Testis (tissue), 3 donors: ENCODE data around the gene SPINK1. TPM values are rescaled to one million over a fixed set of nuclear protein-coding genes. Genes with fewer than 3 reads are reported as not detected.

Source experiments
- DNase-seq: peaks from one replicate; pipeline ENCODE4 v3.0.0-alpha.2; 2019
- H3K27ac ChIP-seq, 2 donors: fragments of 200-600 bp; sonication (generic); one replicate each; pipeline ENCODE4 v1.5.1; 2019
- H3K27me3 ChIP-seq: fragments of 200-600 bp; sonication (generic); one replicate; pipeline ENCODE4 v1.5.1; 2019
- H3K36me3 ChIP-seq: fragments of 200-600 bp; sonication (generic); one replicate; pipeline ENCODE4 v1.5.1; 2017; ENCODE audit warnings: low read depth; ENCODE audit errors: missing control alignments
- H3K4me1 ChIP-seq: fragments of 200-600 bp; sonication (generic); one replicate; pipeline ENCODE4 v1.5.1; 2019
- H3K4me3 ChIP-seq, 2 donors: fragments of 200-600 bp; sonication (generic); one replicate each; pipeline ENCODE4 v1.5.1; 2017 to 2019
- H3K9me3 ChIP-seq: fragments of 200-600 bp; sonication (generic); one replicate; pipeline ENCODE4 v1.5.1; 2017
- POLR2A ChIP-seq: fragments of 450-650 bp; IDR thresholded peaks from one replicate; pipeline ENCODE4 v1.6.1; 2017; ENCODE audit warnings: antibody characterized with exemption, mild to moderate bottlenecking, moderate library complexity
- WGBS, 2 donors: methylation state at CpG; one replicate each; pipeline ENCODE4 v1.1.5; 2018; 5-methylcytosine and 5-hydroxymethylcytosine counted together
- intact Hi-C: fragments of 100-400 bp; cut with DNase I; formaldehyde crosslinking; loops from one replicate; pipeline ENCODE4 v1.15.1; 2023; ENCODE audit warnings: low total_unique reads
- polyA plus RNA-seq: library from polyadenylated mRNA; stranded (reverse); fragments of 350-450 nt; fragmentation: Illumina TruSeq; extraction: RNeasy Lipid Tissue Mini Kit (QIAGEN cat#74804); gene quantifications from one replicate; pipeline ENCODE4 v1.2.3, GENCODE V29; 2014; ENCODE audit warnings: low read depth, low replicate concordance; ENCODE audit not compliant: insufficient read depth
- total RNA-seq, 2 donors: library from RNA; depleted of rRNA; stranded (reverse); fragments of >200 nt; gene quantifications; one replicate each; pipeline ENCODE4 v1.2.3, GENCODE V29; 2016
- TF ChIP-seq, protein P1 (sequence below), 3 experiments: fragments of 450-650 bp in 2 of 3; fragments of 200-600 bp in 1 of 3; sonication (generic) in 1 of 3; IDR thresholded peaks; one replicate each; pipeline ENCODE4 v1.5.1; 2016 to 2019; ENCODE audit warnings: antibody characterized with exemption in 3 of 3, mild to moderate bottlenecking in 2 of 3, moderate library complexity in 1 of 3

The SPINK1 gene
- total and polyA plus RNA-seq, 3 donors from 2014 or later: not detected

GRCh38 chr5:147854894-147855773 lies 23.7 kb upstream of the SPINK1 start:
- 78 to 83% methylated on average over 11 of the region's 11 CpGs for WGBS, 2 donors
- intact Hi-C loops: no loop called here

GRCh38 chr5:147854331-147854730 lies 22.9 kb upstream of the SPINK1 start:
- no peak for DNase-seq
- Histone ChIP-seq H3K4me1 (no peaks in the 10 kb centered on the region), H3K27ac (no peak overlapping the region), H3K27me3 (no peaks in the 10 kb centered on the region), H3K4me3 (no peak overlapping the region), H3K9me3 (no peaks in the 10 kb centered on the region), H3K36me3 (no peaks in the 10 kb centered on the region)
- intact Hi-C loops: no loop called here
- TF ChIP-seq POLR2A: no peak
- 60 to 87% methylated on average over 3 of the region's 3 CpGs for WGBS, 2 donors

More at GRCh38 chr5:147854894-147855773, 23.7 kb upstream of the SPINK1 start:
- DNase-seq: no peak
- H3K27ac ChIP-seq: no peak overlapping the region
- H3K27me3 ChIP-seq: no peaks in the 10 kb centered on the region
- no peaks in the 10 kb centered on the region for H3K36me3 ChIP-seq
- TF ChIP-seq POLR2A: no peak
- TF ChIP-seq, protein P1, sequence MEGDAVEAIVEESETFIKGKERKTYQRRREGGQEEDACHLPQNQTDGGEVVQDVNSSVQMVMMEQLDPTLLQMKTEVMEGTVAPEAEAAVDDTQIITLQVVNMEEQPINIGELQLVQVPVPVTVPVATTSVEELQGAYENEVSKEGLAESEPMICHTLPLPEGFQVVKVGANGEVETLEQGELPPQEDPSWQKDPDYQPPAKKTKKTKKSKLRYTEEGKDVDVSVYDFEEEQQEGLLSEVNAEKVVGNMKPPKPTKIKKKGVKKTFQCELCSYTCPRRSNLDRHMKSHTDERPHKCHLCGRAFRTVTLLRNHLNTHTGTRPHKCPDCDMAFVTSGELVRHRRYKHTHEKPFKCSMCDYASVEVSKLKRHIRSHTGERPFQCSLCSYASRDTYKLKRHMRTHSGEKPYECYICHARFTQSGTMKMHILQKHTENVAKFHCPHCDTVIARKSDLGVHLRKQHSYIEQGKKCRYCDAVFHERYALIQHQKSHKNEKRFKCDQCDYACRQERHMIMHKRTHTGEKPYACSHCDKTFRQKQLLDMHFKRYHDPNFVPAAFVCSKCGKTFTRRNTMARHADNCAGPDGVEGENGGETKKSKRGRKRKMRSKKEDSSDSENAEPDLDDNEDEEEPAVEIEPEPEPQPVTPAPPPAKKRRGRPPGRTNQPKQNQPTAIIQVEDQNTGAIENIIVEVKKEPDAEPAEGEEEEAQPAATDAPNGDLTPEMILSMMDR (IDR thresholded peaks at IDR 0.05): no peak
- no peaks in the 10 kb centered on the region for H3K9me3 ChIP-seq
- no peaks in the 10 kb centered on the region for H3K4me1 ChIP-seq
- H3K4me3 ChIP-seq: no peak overlapping the region

GRCh38 chr5:147853372-147853987 lies 22.0 kb upstream of the SPINK1 start:
- WGBS, 2 donors: 82 to 91% methylated on average over 3 of the region's 3 CpGs
- no peaks in the 10 kb centered on the region for H3K36me3 ChIP-seq
- intact Hi-C loops: no loop called here

GRCh38 chr5:147852365-147852764 lies 20.9 kb upstream of the SPINK1 start:
- Histone ChIP-seq H3K36me3 (no peaks in the 10 kb centered on the region), H3K27ac (no peak overlapping the region), H3K9me3 (no peaks in the 10 kb centered on the region), H3K4me1 (no peaks in the 10 kb centered on the region), H3K27me3 (no peaks in the 10 kb centered on the region), H3K4me3 (no peak overlapping the region)
- intact Hi-C loops: no loop called here
- DNase-seq: no peak
- TF ChIP-seq, protein P1 (IDR thresholded peaks at IDR 0.05): no peak
- no peak for TF ChIP-seq POLR2A
- WGBS, 2 donors: 62 to 83% methylated on average over 3 of the region's 3 CpGs

More at GRCh38 chr5:147853372-147853987, 22.0 kb upstream of the SPINK1 start:
- Histone ChIP-seq H3K9me3 (no peaks in the 10 kb centered on the region), H3K4me3 (no peak overlapping the region), H3K27me3 (no peaks in the 10 kb centered on the region), H3K27ac (no peak overlapping the region), H3K4me1 (no peaks in the 10 kb centered on the region)
- no peak for TF ChIP-seq POLR2A
- TF ChIP-seq, protein P1 (IDR thresholded peaks at IDR 0.05): no peak
- DNase-seq: no peak

GRCh38 chr5:147851578-147851977 lies 20.1 kb upstream of the SPINK1 start:
- no peak for TF ChIP-seq POLR2A
- TF ChIP-seq, protein P1 (IDR thresholded peaks at IDR 0.05): no peak
- Histone ChIP-seq H3K4me1 (no peaks in the 10 kb centered on the region), H3K9me3 (no peaks in the 10 kb centered on the region), H3K27me3 (no peaks in the 10 kb centered on the region), H3K4me3 (no peak overlapping the region), H3K36me3 (no peaks in the 10 kb centered on the region), H3K27ac (no peak overlapping the region)
- intact Hi-C loops: no loop called here
- 93 to 95% methylated on average over 3 of the region's 3 CpGs for WGBS, 2 donors
- no peak for DNase-seq
